Activated CD8-positive, alpha-beta T cell treated with anti-CD3 and anti-CD28 coated beads, Interleukin-2, amount 10 ng/mL, durations not matched to agents 7 days and 5 days (primary cell): ENCODE results near the gene KIF25. TPM values are rescaled to one million over a fixed set of nuclear protein-coding genes. Genes with fewer than 3 reads are reported as not detected.

Experiments
- ATAC-seq: fragments of 150-1000 bp; cut with Tn5 transposase; one replicate; pipeline ENCODE4 v1.10.0; 2021; ENCODE audit warnings: moderate library complexity
- CTCF ChIA-PET: fragments of 350-600 bp; sonication (Branson Sonifier 250); formaldehyde crosslinking; loops from one replicate; lab custom pipeline; 2021; ENCODE audit warnings: antibody characterized with exemption; lab: Charles Lee
- POLR2A ChIA-PET: fragments of 350-600 bp; sonication (Branson Sonifier 250); formaldehyde crosslinking; loops from one replicate; lab custom pipeline; 2021; ENCODE audit warnings: antibody characterized with exemption; lab: Charles Lee
- DNase-seq: peaks from one replicate; pipeline ENCODE4 v3.0.0-alpha.2; 2020
- H3K27ac Mint-ChIP-seq: one replicate; pipeline ENCODE4 v1.8.0; 2021; ENCODE audit warnings: mild to moderate bottlenecking, mixed read lengths
- H3K27me3 Mint-ChIP-seq: one replicate; pipeline ENCODE4 v1.8.0; 2021; ENCODE audit warnings: low read depth, mixed read lengths
- H3K36me3 Mint-ChIP-seq: one replicate; pipeline ENCODE4 v1.8.0; 2021; ENCODE audit warnings: low read depth, mixed read lengths
- H3K4me1 Mint-ChIP-seq: one replicate; pipeline ENCODE4 v1.8.0; 2021; ENCODE audit warnings: low read depth, mixed read lengths
- H3K4me3 Mint-ChIP-seq: one replicate; pipeline ENCODE4 v1.8.0; 2021; ENCODE audit warnings: mild to moderate bottlenecking, mixed read lengths
- H3K9me3 Mint-ChIP-seq: one replicate; pipeline ENCODE4 v1.8.0; 2022; ENCODE audit warnings: mixed read lengths; ENCODE audit not compliant: insufficient read depth
- total RNA-seq, 2 experiments: library from RNA; stranded (reverse); gene quantifications; one replicate each; pipeline ENCODE4 v1.2.3, GENCODE V29; 2021

KIF25 gene
- total RNA-seq, 2 experiments from 2014 or later, result not detected

DNA sequence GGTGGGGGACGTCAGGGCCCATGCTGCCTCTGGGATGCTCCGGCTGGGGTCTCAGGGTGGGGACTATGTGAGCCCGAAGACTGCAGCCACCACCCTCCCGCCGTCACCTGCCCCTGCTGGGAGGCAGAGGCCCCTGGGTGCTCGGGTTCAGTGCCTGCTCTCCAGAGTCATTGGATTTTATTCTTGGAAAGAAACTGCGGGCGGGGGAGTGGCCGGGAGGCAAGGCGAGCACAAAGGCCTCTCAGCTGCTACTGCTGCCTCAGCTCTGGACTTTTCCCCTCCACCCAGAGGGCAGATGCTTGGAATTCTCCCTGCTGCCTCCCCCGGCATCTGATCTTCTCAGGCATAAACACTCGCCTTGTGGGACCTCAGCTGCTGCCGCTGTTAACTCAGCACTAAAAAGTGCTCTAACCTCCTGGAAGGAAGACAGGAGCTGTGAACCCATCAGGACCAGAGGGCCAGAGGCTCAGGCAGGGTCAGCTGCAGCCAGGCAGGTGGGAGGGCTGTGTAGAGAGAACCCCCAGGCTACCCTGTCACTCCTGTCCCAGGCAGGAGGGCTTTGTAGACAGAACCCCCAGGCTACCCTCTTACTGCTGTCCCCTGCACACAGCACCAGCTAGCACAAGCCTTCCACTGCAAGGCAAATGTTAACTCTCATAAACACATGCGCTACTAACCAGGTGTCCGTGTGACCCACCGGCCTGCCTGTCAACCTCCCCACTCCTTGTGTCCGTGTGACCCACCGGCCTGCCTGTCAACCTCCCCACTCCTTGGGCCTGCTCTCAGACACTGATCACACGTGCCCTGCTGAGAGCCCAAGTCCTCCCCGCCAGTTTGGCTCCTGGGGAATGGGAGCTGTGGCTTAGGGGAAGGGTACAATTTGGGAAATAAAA is 90.9 kb downstream of the KIF25 start:
- Mint-ChIP-seq H3K36me3 (no peaks in the 10 kb centered on the region), H3K4me1 (no peaks in the 10 kb centered on the region), H3K4me3 (no peak overlapping the region), H3K27me3 (no peaks in the 10 kb centered on the region), H3K27ac (no peak overlapping the region), H3K9me3 (peaks cover 5% of the 10 kb centered on the region)
- no peak for ATAC-seq
- DNase-seq, result no peak
- POLR2A ChIA-PET, result no interaction called here
- CTCF ChIA-PET, result no interaction called here

DNA sequence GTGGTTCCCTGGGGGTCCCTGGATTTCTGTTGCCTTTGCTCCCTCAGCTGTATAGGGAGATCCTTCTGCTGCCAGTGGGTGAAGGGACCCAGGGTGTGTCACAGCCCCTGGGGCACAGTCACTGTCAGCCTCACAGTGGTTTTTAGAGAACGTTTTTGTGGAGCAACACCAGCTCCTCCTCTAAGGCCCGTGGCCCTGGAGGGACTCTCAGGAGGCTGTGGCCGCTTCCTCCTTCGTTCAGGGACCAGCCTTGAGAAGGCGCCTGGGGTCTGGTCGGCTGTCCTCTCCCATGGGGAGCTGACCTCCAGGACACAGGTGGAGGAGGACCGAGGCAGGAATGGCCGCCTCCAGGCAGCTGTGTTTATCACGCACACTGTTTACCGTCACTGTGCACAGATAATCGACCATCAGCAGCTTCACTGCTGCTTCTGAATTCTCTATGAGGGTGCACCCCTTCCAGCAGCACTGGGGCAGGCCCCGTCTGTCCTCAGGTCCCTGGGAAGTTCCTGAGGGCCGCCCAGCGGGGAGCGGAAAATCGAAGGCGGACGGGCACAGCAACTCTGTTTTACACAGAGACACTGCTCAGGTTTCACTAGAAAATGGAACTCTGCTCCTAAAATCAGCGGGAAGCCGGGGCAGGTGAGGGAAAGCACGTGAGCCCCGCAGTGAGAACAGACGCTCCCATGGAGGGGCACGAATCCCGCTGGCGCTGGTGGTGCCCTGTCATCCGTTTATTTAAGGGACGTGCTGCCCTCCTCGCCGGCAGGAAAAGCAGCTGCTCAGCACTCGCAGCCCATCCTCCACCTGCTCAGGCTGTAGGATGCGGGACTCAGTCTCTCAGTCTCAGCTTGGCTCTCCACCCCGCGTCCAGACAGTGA is 92.0 kb downstream of the KIF25 start:
- Mint-ChIP-seq H3K27me3 (no peaks in the 10 kb centered on the region), H3K9me3 (peaks cover 5% of the 10 kb centered on the region), H3K4me1 (no peaks in the 10 kb centered on the region), H3K36me3 (no peaks in the 10 kb centered on the region), H3K4me3 (no peak overlapping the region), H3K27ac (no peak overlapping the region)
- DNase-seq, result no peak
- ChIA-PET POLR2A (no interaction called here), CTCF (no interaction called here)
- ATAC-seq, result no peak

DNA sequence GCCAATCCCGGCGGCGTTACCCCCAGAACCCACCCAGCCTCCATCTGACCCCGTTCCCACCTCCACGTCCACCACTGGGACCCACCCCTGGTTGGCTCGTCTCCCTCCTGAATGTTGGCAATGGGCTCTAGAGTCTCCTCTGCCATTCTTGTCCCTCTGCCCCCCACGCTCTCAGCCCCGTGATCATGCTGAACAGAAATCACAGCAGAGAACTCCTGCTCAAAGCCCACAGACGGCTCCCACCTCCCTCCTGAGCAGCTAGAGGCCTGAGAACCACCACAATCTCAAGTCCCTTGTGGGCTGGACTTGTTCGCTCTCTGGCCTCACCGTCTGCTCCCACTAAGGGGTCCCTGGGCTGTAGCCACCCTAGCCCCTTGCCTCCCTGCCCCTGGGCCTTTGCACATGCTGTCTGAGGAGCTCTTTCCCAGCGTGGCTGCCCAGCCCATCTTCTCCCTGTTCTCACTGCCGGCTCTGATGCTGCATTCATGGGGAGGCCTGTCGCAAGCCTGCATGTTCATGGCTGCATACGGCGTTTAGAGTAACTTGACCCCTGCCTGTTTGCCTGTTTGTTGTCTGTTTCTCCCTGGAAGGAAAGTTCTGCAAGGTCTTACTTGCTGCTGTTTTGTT is 92.7 kb downstream of the KIF25 start:
- H3K36me3 Mint-ChIP-seq, result no peaks in the 10 kb centered on the region
- ATAC-seq (no peak), DNase-seq (no peak)
- POLR2A ChIA-PET, result no interaction called here
- no peak overlapping the region for H3K27ac Mint-ChIP-seq
- no peak overlapping the region for H3K4me3 Mint-ChIP-seq
- H3K27me3 Mint-ChIP-seq, result no peaks in the 10 kb centered on the region
- CTCF ChIA-PET, result no interaction called here
- H3K4me1 Mint-ChIP-seq, result no peaks in the 10 kb centered on the region
- peaks cover 5% of the 10 kb centered on the region for H3K9me3 Mint-ChIP-seq

DNA sequence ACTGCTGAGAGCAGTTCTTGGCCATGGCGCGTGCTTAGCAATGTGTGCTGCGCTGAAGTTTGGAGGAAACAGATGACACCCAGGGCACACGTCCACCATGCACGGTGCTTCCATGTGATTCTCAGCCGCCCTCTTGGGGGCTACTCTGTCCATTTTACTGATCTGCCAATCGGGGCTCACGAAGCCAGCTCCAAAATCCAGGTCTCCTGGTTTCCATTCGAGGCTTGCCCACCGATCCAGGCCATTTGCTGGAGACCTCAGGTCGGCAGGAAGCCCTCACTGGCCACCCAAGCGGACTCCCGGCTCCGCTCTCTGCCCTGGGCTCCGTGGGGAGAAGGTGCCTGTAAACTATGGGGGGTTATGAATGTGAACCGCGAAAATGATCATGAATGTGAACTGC is 93.2 kb downstream of the KIF25 start:
- Mint-ChIP-seq H3K4me1 (no peaks in the 10 kb centered on the region), H3K27ac (no peak overlapping the region), H3K4me3 (no peak overlapping the region), H3K9me3 (peaks cover 5% of the 10 kb centered on the region), H3K36me3 (no peaks in the 10 kb centered on the region), H3K27me3 (no peaks in the 10 kb centered on the region)
- POLR2A ChIA-PET, result no interaction called here
- DNase-seq, result no peak
- CTCF ChIA-PET, result no interaction called here
- ATAC-seq, result no peak

DNA sequence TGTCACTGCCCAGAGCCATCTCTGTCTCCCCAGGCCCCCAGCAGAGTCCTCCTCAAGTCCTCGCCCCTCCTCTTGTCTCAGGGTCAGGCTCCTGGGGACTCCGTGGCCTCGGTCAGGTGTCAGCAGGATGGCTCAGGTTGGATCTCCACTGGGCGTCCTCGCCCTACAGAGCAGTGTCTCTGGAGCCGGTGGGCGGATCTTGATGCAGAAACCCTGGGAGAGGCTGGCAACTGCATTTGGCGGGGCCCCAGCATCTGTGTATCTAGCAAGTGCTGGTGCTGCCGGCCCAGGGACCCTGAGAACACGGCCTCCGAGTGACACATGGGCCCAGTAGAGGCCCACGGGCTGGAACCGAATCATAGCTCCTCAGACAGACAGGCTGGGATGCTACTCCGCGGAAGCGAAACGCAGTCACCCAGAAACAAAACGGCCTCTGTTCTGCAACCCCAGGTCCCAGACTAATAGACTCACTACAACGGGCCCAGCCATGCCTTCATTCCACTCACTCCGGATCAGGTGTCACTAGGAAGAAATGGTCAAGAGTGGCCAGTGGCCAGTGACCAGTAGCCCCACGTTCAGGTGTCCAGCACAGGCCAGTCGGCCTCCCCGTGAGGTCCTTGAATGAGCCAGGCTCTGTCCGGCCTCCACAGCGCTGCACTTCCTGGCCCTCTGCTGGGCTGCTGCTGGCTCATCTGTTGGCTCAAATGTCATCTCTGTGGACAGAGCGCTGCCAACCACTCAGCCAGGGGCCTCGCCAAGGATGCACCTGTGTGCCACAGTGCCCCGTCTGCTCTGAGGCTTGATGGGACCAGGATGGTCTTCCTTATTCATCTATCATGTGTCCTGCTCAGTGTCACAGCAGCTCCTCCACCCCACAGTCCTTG is 94.2 kb downstream of the KIF25 start:
- no peak overlapping the region for H3K27ac Mint-ChIP-seq
- ATAC-seq, result no peak
- no peaks in the 10 kb centered on the region for H3K27me3 Mint-ChIP-seq
- H3K9me3 Mint-ChIP-seq, result peaks cover 5% of the 10 kb centered on the region
- no peak for DNase-seq
- H3K36me3 Mint-ChIP-seq, result no peaks in the 10 kb centered on the region
- ChIA-PET POLR2A (no interaction called here), CTCF (no interaction called here)
- no peak overlapping the region for H3K4me3 Mint-ChIP-seq
- no peaks in the 10 kb centered on the region for H3K4me1 Mint-ChIP-seq

DNA sequence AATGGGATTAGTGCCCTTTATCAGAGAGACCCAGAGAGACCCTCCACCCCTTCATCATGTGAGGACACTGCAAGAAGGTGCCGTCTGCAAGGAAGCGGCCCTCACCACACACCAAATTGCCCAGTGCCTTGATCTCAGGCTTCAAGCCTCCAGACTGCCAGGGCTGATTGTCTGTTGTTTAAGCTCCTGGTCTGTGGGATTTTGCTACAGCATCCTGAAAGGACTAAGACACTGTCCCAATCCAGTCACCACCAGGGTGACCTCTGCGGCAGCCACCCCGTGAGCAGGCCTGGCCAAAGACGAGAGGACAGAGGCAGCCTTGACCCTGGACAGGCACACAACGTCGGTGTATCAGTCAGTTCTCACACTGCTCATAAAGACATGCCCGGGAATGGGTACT is 95.1 kb downstream of the KIF25 start:
- no peak overlapping the region for H3K4me3 Mint-ChIP-seq
- peaks cover 5% of the 10 kb centered on the region for H3K9me3 Mint-ChIP-seq
- H3K27me3 Mint-ChIP-seq, result no peaks in the 10 kb centered on the region
- H3K4me1 Mint-ChIP-seq, result no peaks in the 10 kb centered on the region
- DNase-seq (no peak), ATAC-seq (no peak)
- ChIA-PET POLR2A (no interaction called here), CTCF (no interaction called here)
- H3K36me3 Mint-ChIP-seq, result no peaks in the 10 kb centered on the region
- H3K27ac Mint-ChIP-seq, result no peak overlapping the region

DNA sequence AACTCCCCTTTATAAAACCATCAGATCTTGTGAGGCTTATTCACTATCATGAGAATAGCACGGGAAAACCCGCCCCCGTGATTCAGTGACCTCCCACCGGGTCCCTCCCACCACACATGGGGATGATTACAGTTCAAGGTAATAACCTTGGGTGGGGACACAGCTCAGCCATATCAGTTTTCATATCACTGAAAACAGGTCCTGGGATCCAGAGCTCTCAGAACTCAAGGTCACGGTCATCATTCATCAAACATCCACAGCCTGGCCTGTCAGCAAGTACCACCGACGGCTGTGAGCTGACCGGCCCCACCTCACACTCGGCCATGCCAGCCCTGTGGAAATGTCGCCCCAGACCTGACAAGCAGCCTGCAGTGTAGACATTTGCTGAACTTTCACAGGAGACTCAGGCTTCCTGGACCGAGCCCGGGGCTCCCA is 95.6 kb downstream of the KIF25 start:
- ATAC-seq, result no peak
- CTCF ChIA-PET, result no interaction called here

DNA sequence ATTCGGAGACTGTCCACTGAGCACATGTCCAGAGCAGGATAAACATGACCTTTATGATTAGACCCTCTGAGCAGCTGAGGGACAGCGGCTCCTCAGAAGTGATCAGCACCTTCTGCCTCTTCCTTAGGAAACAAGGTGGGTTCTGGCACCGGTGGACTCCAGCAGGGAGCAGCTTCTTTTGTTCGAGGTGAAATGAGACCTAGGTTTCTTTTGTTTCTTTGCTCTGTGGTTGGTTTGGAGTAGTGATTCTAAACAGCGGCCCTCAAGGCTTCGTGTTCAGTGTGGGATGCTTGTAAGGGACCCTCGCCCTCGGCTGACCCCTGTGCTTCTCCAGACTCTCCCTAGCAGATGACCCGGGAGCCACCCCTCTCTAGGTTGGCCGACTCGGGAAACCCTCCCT is 96.2 kb downstream of the KIF25 start:
- no peak overlapping the region for H3K27ac Mint-ChIP-seq
- H3K4me3 Mint-ChIP-seq, result no peak overlapping the region
- no peak for ATAC-seq

More for the DNA sequence above, 95.6 kb downstream of the KIF25 start:
- Mint-ChIP-seq H3K27me3 (no peaks in the 10 kb centered on the region), H3K4me1 (no peaks in the 10 kb centered on the region), H3K27ac (no peak overlapping the region), H3K4me3 (no peak overlapping the region), H3K9me3 (peaks cover 5% of the 10 kb centered on the region), H3K36me3 (no peaks in the 10 kb centered on the region)
- DNase-seq, result no peak
- POLR2A ChIA-PET, result no interaction called here

More for the DNA sequence above, 96.2 kb downstream of the KIF25 start:
- DNase-seq, result no peak
- peaks cover 5% of the 10 kb centered on the region for H3K9me3 Mint-ChIP-seq
- no peaks in the 10 kb centered on the region for H3K36me3 Mint-ChIP-seq
- no peaks in the 10 kb centered on the region for H3K4me1 Mint-ChIP-seq
- POLR2A ChIA-PET, result no interaction called here
- CTCF ChIA-PET, result no interaction called here
- H3K27me3 Mint-ChIP-seq, result no peaks in the 10 kb centered on the region

Other genes with a start within 250 kb of the KIF25 start
- 10 to 100 TPM; 20.9 to 24.2 TPM for gene AFDN, start 170.8 kb upstream of the KIF25 start, total RNA-seq
- gene FRMD1, start 81.5 kb downstream of the KIF25 start, total RNA-seq, result not detected